Neuron (in vitro differentiated cells): ENCODE measurements around the gene TJP2.

Source experiments
- H2AFZ ChIP-seq: one replicate; pipeline ENCODE4 v1.6.1; 2013; ENCODE audit warnings: low read depth, mild to moderate bottlenecking, inconsistent platforms, low read length, moderate library complexity
- H3K27me3 ChIP-seq: one replicate; pipeline ENCODE4 v1.6.1; 2013; ENCODE audit warnings: low read length; ENCODE audit not compliant: insufficient read depth
- H3K36me3 ChIP-seq: one replicate; pipeline ENCODE4 v1.6.1; 2013; ENCODE audit warnings: low read length; ENCODE audit not compliant: insufficient read depth
- H3K4me1 ChIP-seq: one replicate; pipeline ENCODE4 v1.6.1; 2013; ENCODE audit warnings: low read length; ENCODE audit not compliant: insufficient read depth
- H3K4me3 ChIP-seq: 2 replicates; pipeline ENCODE4 v1.5.1; 2013; ENCODE audit warnings: mild to moderate bottlenecking, low read length, moderate library complexity
- H3K9me3 ChIP-seq: one replicate; pipeline ENCODE4 v1.6.1; 2013; ENCODE audit warnings: low read length

TJP2 gene

DNA sequence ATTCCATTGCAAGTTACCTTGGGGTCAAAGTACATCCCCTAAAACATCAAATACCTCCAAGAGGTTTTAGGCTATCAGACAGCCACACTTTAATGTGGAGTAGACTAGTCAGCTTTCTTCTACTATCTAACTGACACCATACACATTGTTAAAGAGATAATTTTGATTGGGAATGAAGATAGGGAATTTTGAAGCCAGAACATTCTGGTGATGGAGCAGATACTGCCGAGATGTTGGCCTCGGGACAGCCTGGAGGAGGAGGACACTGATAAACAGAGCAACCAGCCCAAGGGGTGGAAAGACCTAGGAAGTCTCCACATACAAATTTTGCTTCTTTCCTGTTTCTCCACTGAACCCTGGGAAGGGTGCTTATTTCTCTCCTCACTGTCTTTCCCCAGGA, 14.9 kb downstream of the TJP2 start:
- Histone ChIP-seq H2AFZ (no peak overlapping the region), H3K9me3 (no peaks in the 10 kb centered on the region), H3K4me3 (no peak overlapping the region), H3K4me1 (peaks cover 3% of the 10 kb centered on the region), H3K36me3 (no peaks in the 10 kb centered on the region), H3K27me3 (no peaks in the 10 kb centered on the region)

DNA sequence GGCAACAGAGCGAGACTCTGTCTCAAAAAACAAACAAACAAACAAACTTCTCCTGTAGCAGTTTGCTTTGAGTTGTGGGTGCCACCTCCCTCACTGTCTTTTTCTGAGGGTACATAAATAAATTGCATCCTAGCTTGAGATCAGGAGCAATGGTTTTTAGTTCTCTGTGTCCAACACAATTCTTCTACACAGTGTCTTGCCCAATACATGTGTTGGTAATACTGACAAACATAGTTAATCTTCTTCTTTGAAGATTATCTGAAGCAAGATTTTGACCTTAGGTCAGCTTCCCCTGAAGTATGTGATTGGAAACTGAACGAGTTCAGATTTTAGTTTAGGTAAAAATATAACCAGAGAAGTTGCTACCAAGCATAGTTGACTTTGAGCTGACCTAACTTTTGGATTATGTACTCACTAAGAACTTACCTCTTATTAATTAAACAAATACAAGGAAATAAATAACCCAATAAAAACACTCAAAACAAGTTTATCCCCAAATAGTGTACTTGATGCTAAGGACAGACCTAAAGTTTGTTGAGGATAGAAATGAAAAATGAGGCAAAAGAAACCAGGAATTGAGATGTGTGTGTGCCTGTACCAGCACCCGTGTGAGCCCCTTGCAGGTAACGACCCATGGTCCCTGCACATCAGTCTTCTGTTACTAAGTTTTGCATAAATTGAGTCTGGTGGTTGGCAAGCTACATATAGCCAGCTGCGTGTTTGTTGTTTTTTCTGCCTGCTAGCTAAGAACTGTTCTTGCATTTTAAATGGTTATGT, 16.2 kb downstream of the TJP2 start:
- Histone ChIP-seq H3K9me3 (no peaks in the 10 kb centered on the region), H2AFZ (no peak overlapping the region), H3K27me3 (no peaks in the 10 kb centered on the region), H3K4me1 (peaks cover 3% of the 10 kb centered on the region), H3K36me3 (no peaks in the 10 kb centered on the region), H3K4me3 (no peak overlapping the region)

DNA sequence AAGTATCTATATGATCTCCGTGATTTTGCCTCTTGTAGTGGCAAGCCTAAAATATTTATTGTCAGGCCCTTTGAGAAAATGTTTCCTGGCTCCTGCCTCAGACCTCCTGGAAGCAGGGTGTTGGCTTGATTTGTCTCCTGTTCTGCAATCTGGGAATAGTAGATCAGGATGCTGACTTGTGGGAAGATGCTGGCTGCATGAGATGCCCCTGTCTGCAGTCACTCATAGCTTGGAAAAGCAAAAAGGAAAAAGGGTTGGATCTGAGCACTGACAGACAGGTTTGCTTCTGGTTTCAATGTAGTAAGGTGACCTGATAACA, 16.7 kb downstream of the TJP2 start:
- H3K4me3 ChIP-seq, result no peak overlapping the region
- peaks cover 3% of the 10 kb centered on the region for H3K4me1 ChIP-seq
- no peak overlapping the region for H2AFZ ChIP-seq
- no peaks in the 10 kb centered on the region for H3K9me3 ChIP-seq
- no peaks in the 10 kb centered on the region for H3K36me3 ChIP-seq
- H3K27me3 ChIP-seq, result no peaks in the 10 kb centered on the region

DNA sequence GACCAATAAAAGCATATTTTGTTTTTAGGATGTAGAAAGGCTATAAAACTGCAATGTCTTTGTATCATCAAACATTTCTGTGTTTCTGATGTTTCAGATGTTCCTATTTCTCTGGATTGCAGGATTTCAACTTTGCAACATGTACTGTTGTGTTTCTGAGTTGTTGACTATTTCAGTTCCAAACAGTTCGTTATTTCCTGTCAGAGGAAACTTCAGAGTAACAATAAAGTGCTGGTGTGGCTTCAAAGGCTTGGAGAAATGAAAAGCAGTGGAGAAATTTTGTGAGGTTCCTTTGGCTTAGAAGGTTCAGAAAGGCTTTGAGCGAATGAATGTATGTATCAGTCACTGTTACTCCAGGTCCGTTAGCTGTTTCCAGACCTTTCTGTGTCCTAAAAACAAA, 17.2 kb downstream of the TJP2 start:
- Histone ChIP-seq H2AFZ (no peak overlapping the region), H3K27me3 (no peaks in the 10 kb centered on the region), H3K4me1 (peaks cover 3% of the 10 kb centered on the region), H3K9me3 (no peaks in the 10 kb centered on the region), H3K36me3 (no peaks in the 10 kb centered on the region), H3K4me3 (no peak overlapping the region)

DNA sequence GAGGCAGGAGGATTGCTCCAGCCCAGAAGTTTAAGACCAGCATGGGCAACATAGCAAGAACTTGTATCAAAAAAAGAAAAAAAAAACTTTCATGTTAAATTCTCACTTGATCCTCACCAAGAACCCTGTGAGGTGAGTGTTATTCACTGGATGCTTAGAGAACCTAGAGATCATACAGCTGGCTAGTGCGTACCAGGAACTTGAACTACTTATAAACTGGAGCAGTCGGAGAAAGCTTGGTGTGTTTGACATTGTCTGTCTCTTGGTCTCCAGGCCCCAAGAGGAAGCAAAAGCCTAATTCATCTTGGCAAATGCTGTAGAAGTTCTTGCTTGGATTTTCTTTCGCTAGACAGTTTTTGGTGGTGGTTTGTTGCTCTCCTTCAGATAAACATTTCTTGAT, 18.1 kb downstream of the TJP2 start:
- no peaks in the 10 kb centered on the region for H3K9me3 ChIP-seq
- H3K36me3 ChIP-seq, result no peaks in the 10 kb centered on the region
- no peak overlapping the region for H3K4me3 ChIP-seq
- H2AFZ ChIP-seq, result no peak overlapping the region
- H3K4me1 ChIP-seq, result peaks cover 3% of the 10 kb centered on the region
- H3K27me3 ChIP-seq, result no peaks in the 10 kb centered on the region

DNA sequence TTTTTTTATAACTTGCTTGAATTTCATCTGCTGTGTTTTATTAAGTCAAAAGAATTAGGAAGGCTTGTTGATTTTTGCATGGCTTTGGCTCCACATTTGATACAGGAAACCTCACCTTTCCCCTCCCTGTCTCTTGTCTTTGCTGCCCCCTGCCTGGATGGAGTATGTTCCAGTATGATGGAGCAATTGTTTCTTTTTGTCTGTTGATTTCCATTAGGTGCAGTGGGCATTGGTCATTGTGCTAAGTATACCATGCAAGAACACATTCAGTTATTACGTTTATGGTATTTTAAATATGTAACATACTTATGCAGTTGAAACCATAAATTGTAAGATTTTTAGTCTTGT, 19.6 kb downstream of the TJP2 start:
- no peaks in the 10 kb centered on the region for H3K9me3 ChIP-seq
- no peak overlapping the region for H2AFZ ChIP-seq
- no peaks in the 10 kb centered on the region for H3K27me3 ChIP-seq
- H3K4me1 ChIP-seq, result peaks cover 3% of the 10 kb centered on the region
- H3K4me3 ChIP-seq, result no peak overlapping the region
- no peaks in the 10 kb centered on the region for H3K36me3 ChIP-seq

DNA sequence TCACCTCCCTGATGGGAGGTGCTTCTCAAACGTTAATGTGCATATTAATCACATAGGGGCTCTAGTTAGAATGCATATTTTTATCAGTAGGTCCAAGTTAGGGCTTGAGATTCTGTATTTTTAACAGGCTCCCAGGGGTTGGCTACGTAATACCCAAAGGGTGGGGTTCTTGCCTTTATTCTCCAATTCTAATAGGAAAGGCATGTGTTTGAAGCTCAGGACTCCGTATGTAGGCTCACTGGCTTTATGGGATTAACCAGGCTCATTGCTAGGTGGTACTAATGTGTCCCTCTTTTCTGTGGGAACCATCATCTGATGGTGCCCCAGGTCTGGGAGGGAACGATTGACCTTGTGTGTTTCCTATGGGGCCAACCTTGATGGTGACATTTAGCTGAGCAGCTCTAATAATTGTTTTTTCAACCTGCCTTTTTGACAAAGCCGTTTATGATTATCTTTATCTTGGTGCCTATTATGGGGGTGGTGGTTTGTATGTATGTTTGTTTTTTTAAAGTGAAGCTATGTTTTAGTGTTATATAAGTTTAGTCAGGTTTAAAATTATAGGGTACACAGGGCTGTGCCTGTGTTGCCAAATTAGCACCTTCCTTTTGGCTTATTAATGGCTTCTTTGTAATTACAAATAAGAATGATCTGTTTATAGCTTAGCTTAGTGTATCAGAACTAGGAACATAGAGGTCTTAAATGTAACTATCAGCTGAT, 20.8 kb downstream of the TJP2 start:
- Histone ChIP-seq H3K4me3 (no peak overlapping the region), H3K27me3 (no peaks in the 10 kb centered on the region), H3K4me1 (peaks cover 3% of the 10 kb centered on the region), H3K36me3 (no peaks in the 10 kb centered on the region), H3K9me3 (no peaks in the 10 kb centered on the region), H2AFZ (no peak overlapping the region)

DNA sequence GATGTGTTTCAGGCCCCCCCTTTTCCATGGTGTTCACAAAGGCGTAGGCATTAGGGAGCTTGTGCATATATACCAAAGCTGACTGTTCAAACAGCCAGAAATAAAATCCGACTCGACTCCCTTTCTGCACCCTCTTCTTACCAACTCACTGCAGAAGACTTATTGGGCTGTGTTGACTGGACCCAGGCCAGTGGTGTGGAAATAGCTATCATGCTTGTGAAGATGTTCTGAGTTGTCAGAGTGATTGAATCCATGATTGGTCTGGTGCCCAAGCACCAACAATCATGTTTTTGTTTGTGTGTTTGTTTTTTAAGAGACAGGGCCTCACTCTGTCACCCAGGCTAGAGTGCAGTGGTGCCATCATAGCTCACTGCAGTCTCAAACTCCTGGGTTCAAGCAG, 21.6 kb downstream of the TJP2 start:
- Histone ChIP-seq H3K9me3 (no peaks in the 10 kb centered on the region), H3K36me3 (no peaks in the 10 kb centered on the region), H3K4me1 (peaks cover 3% of the 10 kb centered on the region), H3K27me3 (no peaks in the 10 kb centered on the region), H3K4me3 (no peak overlapping the region), H2AFZ (no peak overlapping the region)

DNA sequence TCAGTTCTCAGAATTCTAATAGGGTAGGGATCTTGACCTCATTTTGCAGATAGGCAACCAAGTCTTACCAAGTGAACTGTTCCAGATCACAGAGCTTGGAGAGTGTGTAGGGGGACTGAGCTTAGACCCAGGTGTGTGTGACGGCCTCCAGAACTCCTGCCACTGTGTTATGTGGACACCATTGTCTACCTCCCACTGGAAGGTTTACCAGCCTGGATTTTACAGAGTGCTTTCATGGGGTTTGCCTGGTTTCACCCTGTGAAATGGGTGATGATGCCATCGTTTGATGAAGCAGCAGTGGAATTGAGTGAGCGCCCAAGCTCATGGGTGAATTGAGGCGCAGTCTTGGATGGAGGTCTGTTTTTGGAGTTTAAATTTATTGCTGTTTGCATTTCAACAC, 23.6 kb downstream of the TJP2 start:
- H3K27me3 ChIP-seq, result no peaks in the 10 kb centered on the region
- H3K9me3 ChIP-seq, result no peaks in the 10 kb centered on the region
- no peak overlapping the region for H2AFZ ChIP-seq
- H3K36me3 ChIP-seq, result no peaks in the 10 kb centered on the region
- peaks cover 3% of the 10 kb centered on the region for H3K4me1 ChIP-seq
- no peak overlapping the region for H3K4me3 ChIP-seq

DNA sequence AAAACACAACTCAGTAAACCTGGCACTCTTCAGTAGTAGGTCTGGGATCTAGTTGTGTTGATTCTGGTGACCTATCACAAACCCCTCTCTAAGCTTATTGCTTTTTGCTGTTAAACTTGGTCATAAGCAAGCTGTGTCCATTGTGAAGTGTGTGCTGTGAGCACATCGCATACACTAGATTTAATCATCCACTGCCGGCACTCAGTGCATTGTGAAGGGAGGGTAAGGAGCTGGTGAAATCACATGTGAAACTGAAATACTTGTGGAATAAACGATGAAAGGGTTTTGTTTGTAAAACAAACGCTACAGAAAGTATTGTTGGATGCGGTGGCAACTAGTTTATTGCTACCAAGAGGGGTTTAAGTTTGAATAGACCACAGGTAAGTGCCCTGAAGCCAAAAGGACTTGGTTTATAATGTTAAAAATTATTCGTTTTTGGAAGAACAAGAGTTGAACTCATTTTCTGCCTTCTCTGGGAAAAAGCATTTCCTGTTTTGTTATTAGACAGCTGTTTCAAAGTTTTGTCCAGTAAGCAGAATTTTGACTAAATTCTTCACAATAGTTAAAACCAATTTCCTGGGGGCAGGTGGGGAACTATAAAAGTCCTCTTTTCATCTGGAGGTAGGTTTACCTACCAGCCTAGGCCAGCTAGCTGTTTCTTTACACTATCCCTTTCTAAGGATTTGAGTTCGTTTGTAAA, 24.6 kb downstream of the TJP2 start:
- Histone ChIP-seq H3K9me3 (no peaks in the 10 kb centered on the region), H2AFZ (no peak overlapping the region), H3K27me3 (no peaks in the 10 kb centered on the region), H3K4me3 (no peak overlapping the region), H3K4me1 (peaks cover under 1% of the 10 kb centered on the region), H3K36me3 (no peaks in the 10 kb centered on the region)

DNA sequence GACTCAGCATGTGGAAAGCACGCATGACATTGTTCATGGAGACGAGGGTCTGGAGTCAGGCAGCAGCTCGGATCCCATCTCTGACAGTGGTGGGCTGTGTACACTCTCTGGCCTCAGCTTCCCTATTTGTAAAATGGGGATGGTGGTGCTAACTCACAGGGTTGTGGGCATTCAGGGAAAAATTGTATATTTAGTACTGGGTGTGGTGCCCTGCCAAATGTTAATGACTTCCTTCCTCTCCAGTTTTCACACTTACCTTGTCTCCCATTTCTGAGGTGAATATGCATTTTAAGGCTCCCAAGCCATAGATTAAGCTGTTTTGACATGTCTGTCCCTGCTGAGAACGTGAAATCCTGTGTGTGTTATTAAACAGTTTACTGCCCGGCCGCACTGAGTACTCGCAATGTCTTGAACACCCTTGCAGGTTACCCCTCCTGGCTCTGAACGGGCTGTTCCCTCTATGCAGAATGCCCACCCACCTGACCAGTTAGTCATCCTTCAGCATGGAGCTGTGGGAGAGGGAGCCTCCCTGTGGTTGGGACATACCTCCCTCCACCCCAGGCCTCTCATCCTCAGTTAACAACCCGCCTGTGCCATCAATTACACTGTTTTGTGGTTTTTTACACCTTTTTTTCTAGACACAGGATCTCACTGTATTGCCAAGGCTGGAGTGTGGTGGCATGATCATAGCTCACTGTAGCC, 25.8 kb downstream of the TJP2 start:
- H3K4me1 ChIP-seq, result peaks cover 5% of the 10 kb centered on the region
- no peak overlapping the region for H3K4me3 ChIP-seq
- H2AFZ ChIP-seq, result no peak overlapping the region
- no peaks in the 10 kb centered on the region for H3K27me3 ChIP-seq
- H3K9me3 ChIP-seq, result no peaks in the 10 kb centered on the region
- H3K36me3 ChIP-seq, result no peaks in the 10 kb centered on the region

DNA sequence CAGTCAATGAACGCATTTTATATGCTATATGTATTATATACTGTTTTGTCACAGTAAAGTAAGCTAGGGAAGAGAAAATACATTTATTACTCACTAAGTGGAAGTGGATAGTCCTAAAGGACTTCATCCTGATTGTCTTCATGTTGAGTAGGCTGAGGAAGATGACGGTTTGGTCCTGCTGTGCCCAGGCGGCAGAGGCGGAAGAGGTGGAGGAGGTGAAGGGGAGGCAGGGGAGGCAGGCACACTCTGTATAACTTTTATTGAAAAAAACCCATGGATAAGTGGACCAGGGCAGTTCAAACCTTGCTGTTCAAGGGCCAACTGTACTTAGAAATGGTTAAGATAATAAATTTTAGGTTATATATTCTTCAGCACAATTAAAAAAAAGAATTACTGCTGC, 28.5 kb downstream of the TJP2 start:
- no peaks in the 10 kb centered on the region for H3K36me3 ChIP-seq
- no peaks in the 10 kb centered on the region for H3K27me3 ChIP-seq
- H2AFZ ChIP-seq, result no peak overlapping the region
- H3K9me3 ChIP-seq, result no peaks in the 10 kb centered on the region
- H3K4me3 ChIP-seq, result no peak overlapping the region
- peaks cover 5% of the 10 kb centered on the region for H3K4me1 ChIP-seq

DNA sequence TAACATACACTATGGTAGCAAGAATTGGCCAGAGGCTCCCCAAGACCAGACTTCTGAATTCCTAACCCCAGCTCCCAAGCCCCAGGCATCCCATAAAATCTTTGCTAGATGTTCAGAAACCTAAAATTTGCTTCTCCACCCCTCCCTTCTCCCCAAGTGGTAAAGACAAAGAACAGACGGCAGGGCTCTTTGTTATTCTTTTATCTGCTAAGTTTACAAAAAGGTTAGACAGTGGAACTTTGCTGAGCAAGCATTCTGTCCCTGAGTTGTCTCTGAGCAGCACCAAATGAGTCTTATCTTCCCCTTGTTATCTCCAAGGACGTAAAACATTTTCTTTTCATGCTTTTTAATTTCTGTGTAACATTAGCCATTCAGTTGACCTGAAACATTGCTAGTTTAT, 30.2 kb downstream of the TJP2 start:
- H3K27me3 ChIP-seq, result no peaks in the 10 kb centered on the region
- H2AFZ ChIP-seq, result no peak overlapping the region
- H3K4me3 ChIP-seq, result no peak overlapping the region
- no peaks in the 10 kb centered on the region for H3K9me3 ChIP-seq
- H3K36me3 ChIP-seq, result no peaks in the 10 kb centered on the region
- H3K4me1 ChIP-seq, result peaks cover 5% of the 10 kb centered on the region
